Measurements from ENCODE around the gene BCL11A.

DNA sequence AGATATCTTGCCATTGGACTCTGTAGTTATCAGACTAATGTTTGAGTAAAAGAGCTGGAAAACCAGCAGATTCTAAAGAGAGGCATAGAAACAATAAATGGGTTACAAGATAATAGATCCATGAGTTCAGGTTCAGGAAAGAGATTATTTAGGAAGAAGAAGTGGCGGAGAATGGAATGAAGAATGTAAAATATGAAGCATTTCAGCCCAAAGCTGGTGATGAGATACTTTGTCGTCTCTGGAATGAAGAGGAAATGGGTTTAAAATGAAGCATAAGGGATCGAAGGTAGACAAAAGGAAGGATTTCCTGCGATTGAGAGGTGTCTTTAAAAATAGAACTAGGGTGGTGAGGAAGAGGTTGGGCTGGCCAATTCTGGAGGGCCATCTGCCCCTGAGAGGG is 36.6 kb downstream of the BCL11A start:
- TF ChIP-seq, protein P1, sequence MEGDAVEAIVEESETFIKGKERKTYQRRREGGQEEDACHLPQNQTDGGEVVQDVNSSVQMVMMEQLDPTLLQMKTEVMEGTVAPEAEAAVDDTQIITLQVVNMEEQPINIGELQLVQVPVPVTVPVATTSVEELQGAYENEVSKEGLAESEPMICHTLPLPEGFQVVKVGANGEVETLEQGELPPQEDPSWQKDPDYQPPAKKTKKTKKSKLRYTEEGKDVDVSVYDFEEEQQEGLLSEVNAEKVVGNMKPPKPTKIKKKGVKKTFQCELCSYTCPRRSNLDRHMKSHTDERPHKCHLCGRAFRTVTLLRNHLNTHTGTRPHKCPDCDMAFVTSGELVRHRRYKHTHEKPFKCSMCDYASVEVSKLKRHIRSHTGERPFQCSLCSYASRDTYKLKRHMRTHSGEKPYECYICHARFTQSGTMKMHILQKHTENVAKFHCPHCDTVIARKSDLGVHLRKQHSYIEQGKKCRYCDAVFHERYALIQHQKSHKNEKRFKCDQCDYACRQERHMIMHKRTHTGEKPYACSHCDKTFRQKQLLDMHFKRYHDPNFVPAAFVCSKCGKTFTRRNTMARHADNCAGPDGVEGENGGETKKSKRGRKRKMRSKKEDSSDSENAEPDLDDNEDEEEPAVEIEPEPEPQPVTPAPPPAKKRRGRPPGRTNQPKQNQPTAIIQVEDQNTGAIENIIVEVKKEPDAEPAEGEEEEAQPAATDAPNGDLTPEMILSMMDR (conservative IDR thresholded peaks at IDR 0.05; ENCODE audit: low read depth in 2 of 2) = no peak
- TF ChIP-seq EZH2 (IDR thresholded peaks at IDR 0.05; ENCODE audit: low read depth, unreplicated experiment) (no peak), ETS1 (IDR thresholded peaks at IDR 0.05) (no peak)
- TF ChIP-seq, protein P2, sequence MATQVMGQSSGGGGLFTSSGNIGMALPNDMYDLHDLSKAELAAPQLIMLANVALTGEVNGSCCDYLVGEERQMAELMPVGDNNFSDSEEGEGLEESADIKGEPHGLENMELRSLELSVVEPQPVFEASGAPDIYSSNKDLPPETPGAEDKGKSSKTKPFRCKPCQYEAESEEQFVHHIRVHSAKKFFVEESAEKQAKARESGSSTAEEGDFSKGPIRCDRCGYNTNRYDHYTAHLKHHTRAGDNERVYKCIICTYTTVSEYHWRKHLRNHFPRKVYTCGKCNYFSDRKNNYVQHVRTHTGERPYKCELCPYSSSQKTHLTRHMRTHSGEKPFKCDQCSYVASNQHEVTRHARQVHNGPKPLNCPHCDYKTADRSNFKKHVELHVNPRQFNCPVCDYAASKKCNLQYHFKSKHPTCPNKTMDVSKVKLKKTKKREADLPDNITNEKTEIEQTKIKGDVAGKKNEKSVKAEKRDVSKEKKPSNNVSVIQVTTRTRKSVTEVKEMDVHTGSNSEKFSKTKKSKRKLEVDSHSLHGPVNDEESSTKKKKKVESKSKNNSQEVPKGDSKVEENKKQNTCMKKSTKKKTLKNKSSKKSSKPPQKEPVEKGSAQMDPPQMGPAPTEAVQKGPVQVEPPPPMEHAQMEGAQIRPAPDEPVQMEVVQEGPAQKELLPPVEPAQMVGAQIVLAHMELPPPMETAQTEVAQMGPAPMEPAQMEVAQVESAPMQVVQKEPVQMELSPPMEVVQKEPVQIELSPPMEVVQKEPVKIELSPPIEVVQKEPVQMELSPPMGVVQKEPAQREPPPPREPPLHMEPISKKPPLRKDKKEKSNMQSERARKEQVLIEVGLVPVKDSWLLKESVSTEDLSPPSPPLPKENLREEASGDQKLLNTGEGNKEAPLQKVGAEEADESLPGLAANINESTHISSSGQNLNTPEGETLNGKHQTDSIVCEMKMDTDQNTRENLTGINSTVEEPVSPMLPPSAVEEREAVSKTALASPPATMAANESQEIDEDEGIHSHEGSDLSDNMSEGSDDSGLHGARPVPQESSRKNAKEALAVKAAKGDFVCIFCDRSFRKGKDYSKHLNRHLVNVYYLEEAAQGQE (IDR thresholded peaks at IDR 0.05; ENCODE audit: unreplicated experiment) = no peak

Data from GM23338 (cell line).